Endothelial cell (in vitro differentiated cells): Measurements from ENCODE around the gene CARMIL1. TPM values are rescaled to one million over a fixed set of nuclear protein-coding genes. Genes with fewer than 3 reads are reported as not detected.
"Not testable (repeated sequence)": the region's sequence is repeated elsewhere in the genome, so short reads cannot be mapped to it uniquely, and the experiment has no call there.

Source experiments
- DNase-seq: peaks from one replicate; pipeline ENCODE4 v3.0.0; 2021; ENCODE audit warnings: low spot score
- H3K27ac Mint-ChIP-seq: one replicate; pipeline ENCODE4 v1.8.0; 2021; ENCODE audit warnings: mixed read lengths, inconsistent platforms; ENCODE audit not compliant: unreplicated experiment
- H3K27me3 Mint-ChIP-seq: one replicate; pipeline ENCODE4 v1.8.0; 2021; ENCODE audit warnings: mild to moderate bottlenecking, moderate library complexity, mixed read lengths, inconsistent platforms; ENCODE audit not compliant: unreplicated experiment
- H3K36me3 Mint-ChIP-seq: one replicate; pipeline ENCODE4 v1.8.0; 2021; ENCODE audit warnings: mild to moderate bottlenecking, low read depth, mixed read lengths, inconsistent platforms; ENCODE audit not compliant: unreplicated experiment
- H3K4me1 Mint-ChIP-seq: one replicate; pipeline ENCODE4 v1.8.0; 2021; ENCODE audit warnings: mild to moderate bottlenecking, mixed read lengths, inconsistent platforms; ENCODE audit not compliant: unreplicated experiment
- H3K4me3 Mint-ChIP-seq: one replicate; pipeline ENCODE4 v1.8.0; 2021; ENCODE audit warnings: mild to moderate bottlenecking, mixed read lengths, inconsistent platforms; ENCODE audit not compliant: unreplicated experiment
- H3K9me3 Mint-ChIP-seq: one replicate; pipeline ENCODE4 v1.8.0; 2021; ENCODE audit warnings: mixed read lengths, inconsistent platforms; ENCODE audit not compliant: unreplicated experiment
- total RNA-seq: library from RNA; stranded (reverse); fragmentation: NEBNext Ultra II Directional; extraction: Animal tissue kit (Norgen Biotek cat#: 25700); gene quantifications from one replicate; pipeline ENCODE4 v1.2.1, GENCODE V29; 2021; ENCODE audit not compliant: unreplicated experiment
- TF ChIP-seq, protein P1 (sequence below): fragments of 200-600 bp; sonication (generic); IDR thresholded peaks from one replicate; pipeline ENCODE4 v1.5.0; 2021; ENCODE audit warnings: antibody characterized with exemption; ENCODE audit not compliant: unreplicated experiment

The CARMIL1 gene
- total RNA-seq, 1 donor from 2014 or later = 32.5 TPM

DNA sequence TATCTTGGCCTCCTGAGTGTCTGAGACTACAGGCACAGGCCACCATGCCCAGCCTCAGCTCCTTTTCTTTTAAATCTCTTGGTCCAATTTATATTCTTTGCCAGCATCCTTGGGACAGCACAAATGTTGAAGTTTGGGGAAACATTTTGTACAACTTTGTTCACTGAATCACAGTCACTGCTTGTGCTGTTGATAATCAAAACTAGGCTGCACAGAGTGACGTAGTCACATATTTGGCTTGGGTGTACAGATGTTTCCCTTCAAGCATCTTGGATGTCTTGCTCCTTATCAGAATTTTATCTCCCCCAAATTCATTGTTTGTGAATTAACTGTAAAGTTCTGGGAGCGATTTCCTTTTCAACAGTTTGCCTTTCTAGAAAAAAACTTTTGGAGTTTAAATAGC lies 17.9 kb downstream of the CARMIL1 start:
- H3K27me3 Mint-ChIP-seq = peaks cover 2% of the 10 kb centered on the region
- no peak overlapping the region for H3K27ac Mint-ChIP-seq
- H3K36me3 Mint-ChIP-seq = peaks cover 5% of the 10 kb centered on the region
- no peaks in the 10 kb centered on the region for H3K9me3 Mint-ChIP-seq
- DNase-seq = no peak
- H3K4me3 Mint-ChIP-seq = no peak overlapping the region
- TF ChIP-seq, protein P1, sequence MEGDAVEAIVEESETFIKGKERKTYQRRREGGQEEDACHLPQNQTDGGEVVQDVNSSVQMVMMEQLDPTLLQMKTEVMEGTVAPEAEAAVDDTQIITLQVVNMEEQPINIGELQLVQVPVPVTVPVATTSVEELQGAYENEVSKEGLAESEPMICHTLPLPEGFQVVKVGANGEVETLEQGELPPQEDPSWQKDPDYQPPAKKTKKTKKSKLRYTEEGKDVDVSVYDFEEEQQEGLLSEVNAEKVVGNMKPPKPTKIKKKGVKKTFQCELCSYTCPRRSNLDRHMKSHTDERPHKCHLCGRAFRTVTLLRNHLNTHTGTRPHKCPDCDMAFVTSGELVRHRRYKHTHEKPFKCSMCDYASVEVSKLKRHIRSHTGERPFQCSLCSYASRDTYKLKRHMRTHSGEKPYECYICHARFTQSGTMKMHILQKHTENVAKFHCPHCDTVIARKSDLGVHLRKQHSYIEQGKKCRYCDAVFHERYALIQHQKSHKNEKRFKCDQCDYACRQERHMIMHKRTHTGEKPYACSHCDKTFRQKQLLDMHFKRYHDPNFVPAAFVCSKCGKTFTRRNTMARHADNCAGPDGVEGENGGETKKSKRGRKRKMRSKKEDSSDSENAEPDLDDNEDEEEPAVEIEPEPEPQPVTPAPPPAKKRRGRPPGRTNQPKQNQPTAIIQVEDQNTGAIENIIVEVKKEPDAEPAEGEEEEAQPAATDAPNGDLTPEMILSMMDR = no peak
- peaks cover 44% of the 10 kb centered on the region for H3K4me1 Mint-ChIP-seq

DNA sequence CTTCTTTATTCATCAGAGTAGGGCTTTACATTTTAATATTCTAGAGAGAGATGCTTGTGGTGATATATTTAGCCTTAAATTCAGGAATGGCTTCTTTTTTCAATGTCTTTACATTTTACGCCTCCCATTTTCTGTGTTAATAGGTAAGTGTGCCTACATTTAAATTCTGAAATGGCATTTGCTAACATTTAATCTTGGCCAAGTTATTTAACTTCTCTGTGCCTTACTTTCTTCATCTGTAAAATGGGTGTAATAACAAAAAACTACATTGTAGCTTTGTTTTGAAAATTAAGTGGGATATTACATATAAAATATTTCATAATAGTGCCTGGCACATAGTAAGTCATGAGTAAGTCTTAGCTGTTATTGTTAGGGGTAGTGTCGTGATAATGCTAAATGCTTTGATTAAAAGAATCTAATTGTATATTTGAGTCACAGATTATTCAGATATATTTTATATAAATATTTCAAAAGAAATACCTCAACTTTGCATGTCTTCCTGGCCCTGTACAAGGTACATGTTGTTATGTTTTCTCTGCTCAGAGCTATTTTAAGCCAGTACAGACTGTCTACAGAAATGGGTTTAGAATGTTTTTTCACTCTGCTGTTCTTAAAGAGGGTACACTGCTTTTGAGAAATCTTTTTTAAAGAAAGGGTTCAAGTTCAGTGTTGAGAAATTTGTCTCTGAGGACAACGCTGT lies 18.8 kb downstream of the CARMIL1 start:
- TF ChIP-seq, protein P1 = no peak
- H3K36me3 Mint-ChIP-seq = peaks cover 5% of the 10 kb centered on the region
- no peak for DNase-seq
- peaks cover 2% of the 10 kb centered on the region for H3K27me3 Mint-ChIP-seq
- H3K9me3 Mint-ChIP-seq = no peaks in the 10 kb centered on the region
- no peak overlapping the region for H3K27ac Mint-ChIP-seq
- H3K4me1 Mint-ChIP-seq = peaks cover 50% of the 10 kb centered on the region
- no peak overlapping the region for H3K4me3 Mint-ChIP-seq

GRCh38 chr6:25298523-25298865 lies 19.3 kb downstream of the CARMIL1 start:
- H3K9me3 Mint-ChIP-seq, H3K27ac Mint-ChIP-seq, H3K4me3 Mint-ChIP-seq, DNase-seq, H3K36me3 Mint-ChIP-seq, H3K27me3 Mint-ChIP-seq: not testable (repeated sequence)
- peaks cover 50% of the 10 kb centered on the region for H3K4me1 Mint-ChIP-seq

DNA sequence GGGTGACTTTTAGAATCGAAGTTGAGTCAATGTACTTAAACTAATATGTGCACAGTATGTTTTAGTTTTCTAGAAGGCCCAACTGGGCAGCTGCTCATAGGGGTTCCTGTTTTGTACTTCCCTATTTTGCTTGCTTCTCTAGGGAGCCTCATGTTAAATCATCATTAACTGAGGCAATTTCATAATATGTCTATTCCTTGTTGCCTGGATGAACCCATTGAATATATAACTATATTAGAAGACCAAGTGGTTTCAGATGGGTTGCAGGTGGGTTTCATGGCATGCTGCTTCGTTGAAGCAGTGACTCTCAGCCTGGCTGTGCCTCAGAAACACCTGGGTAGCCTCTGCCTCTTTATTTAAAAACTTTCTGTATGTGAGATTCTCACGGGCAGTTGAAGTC lies 22.2 kb downstream of the CARMIL1 start:
- H3K4me1 Mint-ChIP-seq = peaks cover 35% of the 10 kb centered on the region
- H3K36me3 Mint-ChIP-seq = no peaks in the 10 kb centered on the region
- TF ChIP-seq, protein P1 = no peak
- no peak overlapping the region for H3K4me3 Mint-ChIP-seq
- no peak for DNase-seq
- H3K9me3 Mint-ChIP-seq = no peaks in the 10 kb centered on the region
- H3K27me3 Mint-ChIP-seq = peaks cover 2% of the 10 kb centered on the region
- H3K27ac Mint-ChIP-seq = no peak overlapping the region

- no peak overlapping the region for H3K4me3 Mint-ChIP-seq
- DNase-seq = no peak
- no peak overlapping the region for H3K27ac Mint-ChIP-seq
- H3K9me3 Mint-ChIP-seq = no peaks in the 10 kb centered on the region
- peaks cover 2% of the 10 kb centered on the region for H3K27me3 Mint-ChIP-seq
- peaks cover 33% of the 10 kb centered on the region for H3K4me1 Mint-ChIP-seq
- TF ChIP-seq, protein P1 = no peak
- H3K36me3 Mint-ChIP-seq = no peaks in the 10 kb centered on the region
Observed at GRCh38 chr6:25302151-25302550, 23.0 kb downstream of the CARMIL1 start.
